ENCODE data around the gene ADIG.
A peak's percentile ranks its signal among the peaks of the same experiment; 100 is the strongest.

The ADIG gene

GRCh38 chr20:38581013-38581412 is at the start of gene ADIG:
Gene ADIG, plus strand, starts transcription at chr20:38581197. Its CDS starts 54 bp downstream, at chr20:38581251.
- intact Hi-C loops (cut with DNase I) = no loop called here
- DNase-seq = peak; percentile 35 to 88 (median 70)

GRCh38 chr20:38534756-38535155 is 46.2 kb upstream of the ADIG start:
- peak in 1 of 42 donors; percentile 16 for DNase-seq
- intact Hi-C loops (cut with DNase I) = no loop called here

- no peak for DNase-seq
- intact Hi-C loops (cut with DNase I) = no loop called here
Observed at GRCh38 chr20:38536310-38536709, 44.7 kb upstream of the ADIG start.

- DNase-seq = no peak
- intact Hi-C loops (cut with DNase I) = no loop called here
Observed at GRCh38 chr20:38537176-38537575, 43.8 kb upstream of the ADIG start.

GRCh38 chr20:38538789-38539188 is 42.2 kb upstream of the ADIG start:
- no peak for DNase-seq
- intact Hi-C loops (cut with DNase I) = no loop called here

GRCh38 chr20:38543014-38543906 is 37.7 kb upstream of the ADIG start:
- intact Hi-C loops (cut with DNase I) = no loop called here
- DNase-seq = peak in 3 of 42 donors; percentile 2 to 42 (median 10)

GRCh38 chr20:38545771-38546170 is 35.2 kb upstream of the ADIG start:
- no peak for DNase-seq

GRCh38 chr20:38547288-38548085 is 33.5 kb upstream of the ADIG start:
- intact Hi-C loops (cut with DNase I) = no loop called here
- no peak for DNase-seq

More at GRCh38 chr20:38545771-38546170, 35.2 kb upstream of the ADIG start:
- intact Hi-C loops (cut with DNase I) = no loop called here

- intact Hi-C loops (cut with DNase I) = no loop called here
- DNase-seq = no peak
Observed at GRCh38 chr20:38548356-38549083, 32.5 kb upstream of the ADIG start.

GRCh38 chr20:38550274-38550673 is 30.7 kb upstream of the ADIG start:
- no peak for DNase-seq
- intact Hi-C loops (cut with DNase I) = no loop called here

GRCh38 chr20:38551056-38551626 is 29.9 kb upstream of the ADIG start:
- DNase-seq = no peak
- intact Hi-C loops (cut with DNase I) = no loop called here

GRCh38 chr20:38554986-38555385 is 26.0 kb upstream of the ADIG start:
- intact Hi-C loops (cut with DNase I) = no loop called here

GRCh38 chr20:38555395-38555794 is 25.6 kb upstream of the ADIG start:
- no peak for DNase-seq
- intact Hi-C loops (cut with DNase I) = no loop called here

More at GRCh38 chr20:38554986-38555385, 26.0 kb upstream of the ADIG start:
- no peak for DNase-seq

GRCh38 chr20:38557174-38557573 is 23.8 kb upstream of the ADIG start:
- intact Hi-C loops (cut with DNase I) = no loop called here
- no peak for DNase-seq

- DNase-seq = no peak
- intact Hi-C loops (cut with DNase I) = no loop called here
Observed at GRCh38 chr20:38558596-38559360, 22.2 kb upstream of the ADIG start.

- no peak for DNase-seq
- intact Hi-C loops (cut with DNase I) = no loop called here
Observed at GRCh38 chr20:38559764-38560163, 21.2 kb upstream of the ADIG start.

GRCh38 chr20:38563802-38564431 is 17.1 kb upstream of the ADIG start:
- no peak for DNase-seq
- intact Hi-C loops (cut with DNase I) = no loop called here

GRCh38 chr20:38564680-38565079 is 16.3 kb upstream of the ADIG start:
- intact Hi-C loops (cut with DNase I) = no loop called here
- no peak for DNase-seq

Data from head of caudate nucleus (tissue), 42 donors.